NCI-H1417 treated with DMSO at 0.1 percent for 48 hours (cell line): ENCODE measurements around the gene TGFBR3.

ENCODE experiments used
- DNase-seq: peaks from one replicate; lab custom pipeline; 2025; lab: John Stamatoyannopoulos, UW

The TGFBR3 gene

DNA sequence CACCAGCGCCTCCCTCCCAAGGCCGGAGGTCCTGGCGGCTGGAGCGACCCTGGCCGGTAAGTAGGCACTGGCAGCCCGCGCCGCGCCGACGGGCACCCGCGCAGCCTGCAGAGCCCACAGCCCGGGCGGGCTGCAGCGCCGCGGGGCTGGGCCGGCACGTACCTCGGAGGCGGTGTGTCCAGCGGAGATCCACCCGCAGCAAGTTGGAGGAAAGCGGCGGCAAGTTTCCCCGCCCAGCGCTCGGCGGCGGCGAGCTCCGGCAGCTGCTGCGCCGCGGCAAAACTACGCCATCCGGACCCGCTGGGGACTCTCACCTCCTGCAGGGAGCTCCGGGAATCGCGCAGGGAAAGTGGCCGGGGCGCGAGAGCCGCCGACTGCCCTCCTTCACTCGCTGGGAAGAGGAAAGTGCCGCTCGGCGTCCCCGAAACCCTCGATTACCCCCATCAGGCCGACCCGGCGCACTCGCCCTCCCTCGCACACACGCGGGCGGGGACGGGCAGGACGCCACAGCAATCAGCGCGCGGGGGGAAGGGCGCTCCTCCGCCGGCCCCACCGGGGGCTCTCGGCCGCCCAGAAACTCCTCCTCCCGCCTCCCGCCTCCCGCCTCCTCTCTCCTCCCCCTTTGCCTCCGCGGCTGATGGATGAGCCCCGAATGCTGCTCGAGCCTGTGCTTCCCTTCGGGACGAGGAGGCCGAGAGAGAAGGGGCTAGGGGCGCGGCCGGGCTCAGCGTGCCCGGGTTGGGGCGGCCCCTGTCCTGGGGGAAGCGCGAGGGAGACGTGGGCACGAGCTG is at the start of gene TGFBR3:
Gene TGFBR3, minus strand, starts transcription at position 436 of the 791 bp plus-strand sequence. CDS start 24,620 bp downstream, outside the sequence.
- no peak for DNase-seq

DNA sequence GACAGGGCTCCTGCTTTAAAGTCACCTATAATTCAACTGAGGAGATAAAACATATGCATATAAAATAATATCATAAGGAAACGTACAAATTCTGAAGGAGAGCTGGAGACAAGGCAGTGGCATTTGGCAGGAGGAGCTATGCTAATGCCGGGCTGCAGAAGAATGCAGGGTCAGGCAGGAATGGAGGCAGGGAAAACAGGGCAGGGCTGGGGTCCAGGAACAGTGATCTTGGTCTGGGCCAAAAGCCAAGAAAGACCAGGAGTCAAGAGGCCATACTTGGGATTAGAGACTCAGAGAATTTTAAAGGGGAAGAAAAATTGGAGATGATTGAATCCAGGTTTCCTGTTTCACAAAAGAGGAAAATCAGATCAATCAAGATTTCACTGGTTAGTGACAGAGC is 43.3 kb upstream of the TGFBR3 start:
- DNase-seq, result no peak

- DNase-seq, result no peak
These were observed 42.1 kb upstream of the TGFBR3 start for GRCh38 chr1:91928026-91928425.

DNA sequence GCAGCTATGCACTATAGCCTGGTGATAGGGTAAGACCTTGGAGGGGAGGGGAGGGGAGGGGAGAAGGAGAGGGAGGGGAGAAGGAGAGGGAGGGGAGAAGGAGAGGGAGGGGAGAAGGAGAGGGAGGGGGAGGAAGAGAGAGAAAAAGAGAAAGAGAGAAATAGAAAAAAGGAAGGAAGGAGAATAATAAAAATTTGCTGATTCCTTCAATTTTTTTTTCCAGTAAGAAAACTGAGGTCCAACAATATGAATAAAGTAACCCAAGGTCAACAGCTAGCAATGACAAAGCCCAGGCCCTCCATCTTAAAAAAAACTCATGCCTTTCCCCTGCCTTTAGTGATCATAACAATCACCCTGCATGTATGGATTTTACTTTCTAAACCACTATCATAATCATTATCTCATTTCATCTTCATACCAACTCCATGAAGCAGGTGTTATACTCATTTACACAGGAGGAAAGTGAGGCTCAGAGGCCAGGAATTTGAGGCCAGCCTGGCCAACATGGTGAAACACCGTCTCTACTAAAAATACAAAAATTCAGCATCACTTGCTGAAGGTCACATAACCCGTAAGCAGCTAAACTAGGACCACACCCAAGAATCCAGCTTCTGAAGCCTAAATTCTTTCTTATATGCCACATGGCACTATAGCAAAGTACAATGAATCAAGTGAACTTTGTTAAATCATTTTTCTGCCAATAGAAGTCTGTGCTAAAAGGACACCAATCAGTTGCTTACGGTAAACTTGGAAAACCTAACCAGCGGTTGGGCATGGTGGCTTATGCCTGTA is 39.9 kb upstream of the TGFBR3 start:
- DNase-seq, result no peak

GRCh38 chr1:91924146-91924545 is 38.2 kb upstream of the TGFBR3 start:
- no peak for DNase-seq

DNA sequence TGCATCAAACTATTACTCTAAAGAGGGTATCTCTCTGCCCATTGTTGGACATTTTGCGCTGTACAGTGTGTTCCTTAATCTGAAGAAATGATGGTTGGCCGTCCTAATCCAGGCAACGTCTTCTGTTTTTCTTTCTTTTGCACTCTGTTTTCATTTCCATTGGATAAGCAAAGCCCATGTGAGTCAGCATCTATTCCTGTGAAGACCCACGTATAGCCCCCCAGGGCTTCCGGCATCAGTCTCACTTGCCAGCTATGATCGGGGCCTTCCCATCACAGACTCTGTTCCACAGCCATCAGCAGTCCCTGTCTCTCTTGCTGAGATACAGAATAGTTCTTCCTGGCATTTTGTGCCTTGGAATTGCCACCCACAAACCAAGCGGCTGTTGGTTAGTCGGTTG is 34.0 kb upstream of the TGFBR3 start:
- no peak for DNase-seq

DNA sequence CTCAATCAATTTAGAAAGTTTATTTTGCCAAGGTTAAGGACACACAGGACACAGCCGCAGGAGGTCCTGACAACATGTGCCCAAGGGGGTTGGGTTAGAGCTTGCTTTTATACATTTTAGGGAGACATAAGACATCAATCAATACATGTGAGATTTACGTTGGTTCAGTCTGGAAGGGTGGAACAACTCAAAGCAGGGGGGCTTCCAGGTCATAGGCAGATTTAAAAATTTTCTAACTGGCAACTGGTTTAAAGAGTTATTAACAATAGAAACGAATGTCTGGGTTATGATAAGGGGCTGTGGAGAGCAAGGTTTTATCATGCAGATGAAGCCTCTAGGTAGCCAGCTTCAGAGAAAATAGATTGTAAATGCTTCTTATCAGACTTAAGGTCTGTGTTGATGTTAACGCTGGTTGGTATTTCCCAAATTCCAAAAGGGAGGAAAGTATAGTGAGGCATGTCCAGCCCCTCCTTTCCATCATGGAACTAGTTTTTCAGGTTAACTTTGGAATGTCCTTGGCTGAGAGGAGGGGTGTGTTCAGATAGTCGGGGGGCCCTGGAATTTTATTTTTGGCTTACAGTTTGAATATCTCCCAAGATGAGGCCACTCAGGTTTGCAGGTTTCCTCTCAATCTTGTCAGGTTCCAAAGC is 31.0 kb upstream of the TGFBR3 start:
- DNase-seq, result no peak

DNA sequence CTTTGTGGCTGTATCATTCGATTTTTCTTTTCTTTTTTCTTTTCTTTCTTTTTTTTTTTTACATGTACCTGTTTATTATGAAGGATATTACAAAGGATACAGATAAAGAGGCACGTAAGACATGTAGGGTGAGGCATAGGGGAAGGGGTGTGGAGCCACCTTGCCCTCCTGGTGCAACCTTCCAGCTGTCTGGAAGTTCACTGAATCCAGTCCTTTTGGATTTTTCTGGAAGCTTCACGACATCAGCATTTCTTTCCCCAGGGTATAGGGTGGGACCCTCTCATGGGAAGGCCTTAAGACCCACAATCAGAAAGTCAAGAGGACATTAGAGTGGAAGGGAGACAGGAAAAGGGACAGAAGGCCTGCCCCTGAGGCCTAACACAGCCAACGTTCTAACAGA is 30.1 kb upstream of the TGFBR3 start:
- DNase-seq, result no peak

- no peak for DNase-seq
These were observed 27.1 kb upstream of the TGFBR3 start for GRCh38 chr1:91913018-91913417.

DNA sequence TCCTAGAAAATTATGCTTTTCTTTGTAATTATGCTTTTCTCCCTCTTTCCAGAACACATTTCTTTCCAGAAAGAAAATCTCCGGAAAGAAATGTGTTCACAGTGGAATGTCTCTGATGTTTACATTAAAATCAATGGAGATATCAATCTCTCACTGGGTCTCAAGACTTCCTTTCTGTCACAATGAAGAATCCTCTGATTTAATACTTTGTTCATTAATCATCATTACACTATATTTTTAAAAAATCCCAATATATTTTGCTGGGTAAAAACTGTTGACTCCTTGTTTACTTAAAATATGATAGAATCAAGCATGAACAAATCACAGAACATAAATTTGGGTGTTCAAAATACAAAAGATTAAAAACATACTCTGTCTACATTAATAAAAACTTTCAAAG is 26.3 kb upstream of the TGFBR3 start:
- DNase-seq, result no peak

- no peak for DNase-seq
These were observed 15.3 kb upstream of the TGFBR3 start for GRCh38 chr1:91901231-91901630.

GRCh38 chr1:91900562-91900961 is 14.6 kb upstream of the TGFBR3 start:
- no peak for DNase-seq

DNA sequence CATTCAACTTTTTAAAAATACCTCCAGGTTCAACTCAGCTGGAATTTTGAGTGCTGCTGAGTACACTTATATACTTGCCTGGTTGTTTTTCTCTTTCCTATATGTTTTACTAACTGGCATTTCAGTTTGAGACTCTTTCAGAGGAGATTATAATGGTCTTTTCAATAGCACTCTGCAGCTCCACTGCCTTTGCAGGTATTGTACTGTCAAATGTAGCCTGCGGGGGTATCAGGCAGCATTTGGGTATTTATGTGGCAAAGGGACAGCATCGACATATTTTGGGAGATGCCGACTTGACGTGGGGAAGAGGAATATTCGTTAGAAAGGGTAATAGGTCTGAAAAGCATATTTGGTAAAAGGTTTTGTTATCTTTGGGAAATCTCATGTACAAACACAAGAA is 11.1 kb upstream of the TGFBR3 start:
- no peak for DNase-seq

DNA sequence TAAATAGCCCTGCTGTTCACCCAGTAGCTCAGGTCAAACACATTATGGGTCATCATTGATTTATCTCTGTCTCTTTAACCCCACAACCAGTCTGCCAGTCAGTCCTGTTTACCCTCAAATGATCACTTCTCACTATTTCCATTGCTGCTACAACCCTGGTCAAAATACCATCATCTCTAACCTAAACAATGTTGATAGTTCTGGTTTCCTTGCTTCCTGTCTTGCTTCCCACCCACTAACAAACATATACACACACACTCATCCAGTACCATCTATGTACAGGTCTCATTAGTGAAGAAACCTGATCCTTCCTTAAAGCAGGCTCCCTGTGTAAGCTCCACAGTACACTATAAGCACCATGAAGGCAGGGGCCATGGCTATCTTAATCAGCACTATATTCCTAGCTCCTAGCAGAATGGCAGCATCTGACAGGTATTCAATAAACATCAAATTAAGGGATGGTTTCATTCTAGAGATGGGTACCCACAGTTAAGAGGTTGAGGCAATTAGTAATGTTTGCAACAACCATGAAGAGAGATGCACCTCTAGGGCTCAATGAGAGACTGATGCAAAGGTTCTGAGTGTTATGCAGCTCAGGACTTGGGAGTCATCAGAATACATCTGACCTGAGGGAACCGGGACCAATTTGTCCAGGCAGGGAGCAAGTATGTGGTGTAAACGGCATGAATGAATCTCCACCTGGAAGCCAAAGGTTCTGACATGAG is 10.0 kb upstream of the TGFBR3 start:
- no peak for DNase-seq

GRCh38 chr1:91894036-91894761 is 8.2 kb upstream of the TGFBR3 start:
- no peak for DNase-seq

DNA sequence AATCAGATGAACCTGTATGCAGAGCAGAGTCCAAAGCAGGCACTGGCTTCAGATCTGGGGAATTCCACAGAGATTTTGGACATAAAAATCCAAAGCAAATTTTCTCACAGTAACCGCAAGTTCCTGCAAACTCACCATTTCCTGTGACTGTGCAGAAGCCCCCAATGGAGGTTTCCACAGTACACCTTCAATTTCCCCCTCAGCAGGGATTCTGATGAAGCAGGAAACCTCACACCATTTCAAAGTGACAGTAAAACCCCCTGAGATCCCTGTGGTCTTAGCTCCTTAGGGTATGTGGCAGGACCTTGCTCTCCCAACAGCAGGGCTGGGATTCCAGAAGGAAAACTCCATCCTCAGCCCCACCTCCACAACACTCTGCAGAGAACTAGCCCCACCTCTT is 6.0 kb upstream of the TGFBR3 start:
- no peak for DNase-seq

DNA sequence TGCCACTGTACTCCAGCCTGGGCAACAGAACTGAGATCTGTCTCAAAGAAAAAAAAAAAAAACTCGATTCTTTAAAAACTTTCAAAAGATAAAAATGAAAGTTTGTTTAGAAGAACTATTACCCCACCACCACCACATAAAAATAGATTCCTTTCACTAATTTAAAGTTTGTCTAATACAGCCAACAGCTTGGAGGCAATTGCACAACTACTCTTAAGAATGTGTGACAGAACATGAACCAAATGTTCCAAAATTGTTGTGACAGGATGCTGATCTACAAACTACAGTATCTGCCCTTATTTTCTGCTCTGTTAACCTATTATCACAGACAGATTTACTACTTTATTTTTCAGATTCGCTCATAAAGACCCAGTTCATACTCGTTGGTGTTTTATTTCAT is 5.5 kb upstream of the TGFBR3 start:
- no peak for DNase-seq

DNA sequence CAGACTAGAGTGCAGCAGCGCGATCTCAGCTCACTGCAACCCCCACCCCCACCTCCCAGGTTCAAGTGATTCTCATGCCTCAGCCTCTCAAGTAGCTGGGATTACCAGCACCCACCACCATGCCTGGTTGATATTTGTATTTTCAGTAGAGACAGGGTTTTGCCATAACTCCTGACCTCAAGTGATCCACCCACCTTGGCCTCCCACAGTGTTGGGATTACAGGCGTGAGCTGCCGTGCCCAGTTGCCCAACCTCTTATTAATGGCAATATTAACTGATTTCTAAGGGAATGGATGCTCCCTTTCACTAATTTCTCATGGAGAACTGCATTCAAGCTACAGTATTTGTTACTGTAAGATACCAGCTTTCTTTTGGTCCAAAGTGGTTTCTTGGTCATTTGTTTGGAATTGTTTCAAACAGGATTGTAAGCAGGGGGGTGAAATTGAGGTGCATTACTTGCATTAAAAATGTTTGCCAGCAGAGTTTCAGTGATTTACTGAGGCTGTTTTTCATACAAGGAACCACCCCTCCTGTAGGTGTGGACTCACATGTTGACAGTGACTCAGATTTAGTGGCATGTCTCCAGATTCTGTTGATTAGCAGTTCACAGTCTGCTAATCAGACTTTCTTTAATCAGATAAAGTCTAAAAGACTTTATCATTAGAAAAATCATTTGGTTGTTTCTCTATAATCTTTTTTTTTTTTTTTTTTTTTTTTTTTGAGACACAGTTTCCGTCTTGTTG is 3.9 kb upstream of the TGFBR3 start:
- no peak for DNase-seq

- no peak for DNase-seq
These were observed 687 bp downstream of the TGFBR3 start for GRCh38 chr1:91885213-91885715.

DNA sequence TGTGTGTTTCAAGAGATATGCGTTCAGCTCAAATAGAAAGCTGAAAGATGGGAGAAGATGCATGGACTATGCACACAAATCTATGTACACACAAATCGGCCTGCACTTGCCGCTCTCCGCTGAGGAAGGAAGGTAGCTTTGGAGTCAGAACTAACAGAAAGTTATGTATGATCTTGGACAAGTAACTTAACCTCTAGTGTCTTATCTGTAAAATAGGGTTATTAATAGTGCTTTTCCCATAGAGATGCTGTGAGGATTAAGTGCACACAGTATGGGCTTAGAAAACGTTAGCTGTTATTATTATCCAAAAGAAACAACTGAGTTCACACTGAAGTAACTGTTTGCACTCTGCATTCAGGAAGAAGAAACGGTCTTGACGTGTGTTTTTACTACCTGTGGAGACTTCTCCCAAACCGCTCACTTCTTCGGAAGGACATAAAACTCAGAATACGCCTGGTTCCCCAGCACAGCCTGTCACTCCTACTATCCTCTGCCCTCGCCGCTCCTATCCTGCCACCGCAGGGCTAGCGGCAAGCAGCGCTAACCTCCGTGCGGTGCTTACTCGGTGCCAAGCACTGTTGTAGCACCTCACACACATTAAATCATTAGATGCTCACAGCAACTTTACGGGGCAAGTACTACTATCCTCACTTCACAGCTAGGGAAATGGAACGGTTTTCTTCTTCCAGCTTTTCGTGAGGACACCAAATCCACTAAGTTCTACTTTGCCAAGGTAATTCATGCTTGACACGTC is 1.3 kb downstream of the TGFBR3 start:
- no peak for DNase-seq
